Activated CD4-positive, alpha-beta T cell treated with anti-CD3 and anti-CD28 coated beads, Interleukin-2, Interleukin-6, amounts not matched to agents 100 ng/mL and 50 ng/mL, durations not matched to agents 16 hours and 8 hours (primary cell): Measurements from ENCODE around the gene PALB2.

Source experiments
- DNase-seq: peaks from one replicate; pipeline ENCODE4 v3.0.0-alpha.2; 2020

The PALB2 gene

DNA sequence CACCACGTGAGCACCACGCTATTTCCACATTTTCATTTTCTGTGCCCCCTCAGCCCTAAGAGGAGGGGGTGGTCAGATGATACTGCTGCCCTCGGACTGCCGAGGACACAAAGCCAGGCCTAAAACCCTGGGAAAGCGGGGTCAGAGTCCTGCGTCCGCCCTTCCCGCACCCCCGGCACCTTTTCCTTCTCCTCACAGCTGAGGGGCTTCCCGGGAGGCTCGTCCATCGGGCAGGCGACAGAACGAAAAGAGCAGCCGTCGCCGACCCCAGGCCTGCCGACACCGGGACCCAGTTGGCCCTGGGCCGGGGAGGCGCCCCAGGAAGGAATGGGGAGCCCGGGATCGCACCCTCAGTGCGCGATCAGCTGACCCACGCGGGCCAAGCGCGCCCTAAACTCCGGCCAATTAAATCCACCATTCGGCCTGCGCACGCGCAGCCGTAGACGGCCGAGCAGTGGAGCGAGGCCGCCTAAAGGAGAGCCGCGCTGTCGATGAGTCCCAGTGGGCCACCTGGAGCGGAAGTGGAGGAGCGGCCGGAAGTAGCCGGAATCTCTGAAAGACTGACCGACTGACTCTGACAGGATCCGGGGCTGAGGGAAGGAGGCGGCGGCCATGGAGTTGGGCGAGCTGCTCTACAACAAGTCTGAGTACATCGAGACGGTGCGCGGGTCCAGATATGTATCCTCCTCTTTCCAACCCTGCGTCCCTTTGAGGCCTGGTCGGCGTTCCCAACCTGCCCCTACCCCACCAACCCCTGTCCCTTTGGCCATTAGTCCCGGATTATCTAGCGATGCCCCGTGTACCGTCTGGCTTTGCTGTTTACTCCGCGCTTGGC, at the start of gene PALB2, which contains the start of gene DCTN5:
Gene PALB2 (minus strand): TSS at position 380 of the 835 bp plus-strand sequence. CDS start 153 bp downstream, at position 227.
Gene DCTN5 (plus strand): TSS at position 536 of the 835 bp plus-strand sequence. CDS start 77 bp downstream, at position 613.
- peak; percentile 95 for DNase-seq

DNA sequence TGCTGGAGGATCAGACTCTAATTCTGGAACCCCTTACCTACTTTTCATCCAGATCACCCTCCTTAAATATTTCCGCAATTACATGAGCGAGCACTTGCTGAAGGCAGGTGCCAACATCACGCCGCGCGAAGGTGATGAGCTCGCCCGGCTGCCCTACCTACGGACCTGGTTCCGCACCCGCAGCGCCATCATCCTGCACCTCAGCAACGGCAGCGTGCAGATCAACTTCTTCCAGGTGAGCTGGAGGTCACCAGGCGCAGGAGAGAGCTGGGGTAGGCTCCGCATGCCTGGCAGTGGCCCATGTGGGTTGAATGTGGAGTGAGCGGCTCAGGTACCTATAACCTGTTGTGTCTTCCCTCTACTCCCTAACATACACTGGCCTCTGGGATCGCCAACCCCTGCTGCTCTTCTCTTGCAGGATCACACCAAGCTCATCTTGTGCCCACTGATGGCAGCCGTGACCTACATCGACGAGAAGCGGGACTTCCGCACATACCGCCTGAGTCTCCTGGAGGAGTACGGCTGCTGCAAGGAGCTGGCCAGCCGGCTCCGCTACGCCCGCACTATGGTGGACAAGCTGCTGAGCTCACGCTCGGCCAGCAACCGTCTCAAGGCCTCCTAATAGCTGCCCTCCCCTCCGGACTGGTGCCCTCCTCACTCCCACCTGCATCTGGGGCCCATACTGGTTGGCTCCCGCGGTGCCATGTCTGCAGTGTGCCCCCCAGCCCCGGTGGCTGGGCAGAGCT, 48.5 kb upstream of the PALB2 start:
- no peak for DNase-seq

DNA sequence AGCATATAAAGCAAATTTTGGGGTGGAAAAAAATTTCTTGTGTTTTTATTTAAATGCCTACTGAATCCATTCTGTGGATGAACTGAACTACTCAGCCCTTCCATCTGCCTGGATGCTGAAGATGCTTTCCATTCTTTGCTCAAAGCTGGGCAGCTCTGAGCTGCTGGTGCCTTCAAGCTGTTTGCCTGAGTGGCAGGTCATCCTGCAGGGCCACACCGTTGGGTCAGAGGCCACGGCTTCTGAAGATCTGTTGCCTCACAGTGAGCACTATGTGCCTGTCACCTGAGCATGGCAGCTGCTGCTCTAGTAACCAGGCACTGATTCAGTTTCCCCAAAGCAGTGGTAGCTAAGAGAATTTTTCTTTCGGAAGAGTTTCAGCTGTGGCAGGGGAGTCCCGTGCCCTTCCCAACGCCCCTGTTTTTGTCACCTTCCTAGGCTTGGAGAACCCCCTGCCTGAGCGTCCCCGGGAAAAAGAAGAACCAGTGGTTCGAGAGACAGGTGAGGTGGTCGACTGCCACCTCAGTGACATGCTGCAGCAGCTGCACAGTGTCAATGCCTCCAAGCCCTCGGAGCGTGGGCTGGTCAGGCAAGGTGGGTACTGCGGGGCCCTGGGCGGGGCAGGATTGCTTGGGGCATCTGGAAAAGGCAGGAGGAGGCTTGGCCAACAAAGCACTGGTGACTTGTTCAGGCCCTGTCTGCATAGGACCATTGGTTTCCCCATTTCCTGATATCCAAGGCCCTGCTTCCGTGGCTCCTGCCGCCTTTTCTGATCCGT, 46.1 kb upstream of the PALB2 start:
- DNase-seq, result no peak

DNA sequence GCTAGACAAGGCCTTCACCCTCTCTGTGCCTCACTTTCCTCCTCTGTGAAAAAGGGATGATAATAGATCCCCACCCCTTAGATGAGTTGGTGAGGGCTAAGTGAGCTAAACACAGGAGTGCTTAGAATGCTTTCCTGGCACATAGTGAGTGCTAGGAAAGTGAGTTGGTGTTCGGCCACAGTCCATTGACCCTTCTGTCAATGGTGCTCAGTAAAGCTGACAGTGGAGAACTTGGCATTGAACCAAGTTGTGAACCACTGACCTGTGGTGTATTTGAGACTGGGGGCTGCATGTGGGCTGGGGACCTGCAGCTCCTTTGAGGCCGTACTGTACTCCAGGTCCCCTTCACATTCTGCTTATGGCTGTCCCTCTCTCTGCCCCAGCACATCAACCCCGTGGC, 42.4 kb upstream of the PALB2 start:
- no peak for DNase-seq

DNA sequence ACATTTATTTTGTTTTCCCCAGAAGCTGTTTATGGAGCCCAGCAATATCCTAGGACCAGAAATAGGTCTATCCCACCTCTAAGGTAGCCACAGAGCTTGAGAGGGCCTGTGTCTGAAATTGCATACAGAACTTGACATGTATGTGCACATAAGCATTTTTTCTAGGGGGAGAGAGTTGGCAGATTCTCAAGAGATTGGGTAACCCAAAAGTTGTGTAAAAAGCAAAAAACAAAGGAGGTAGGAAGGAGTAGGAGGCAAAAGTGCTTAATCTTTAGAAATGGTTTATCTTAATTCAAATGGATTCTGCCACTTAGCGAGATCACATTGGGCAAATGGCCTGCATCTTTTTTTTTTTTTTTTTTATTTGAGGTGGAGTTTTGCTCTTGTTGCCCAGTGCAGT, 41.1 kb upstream of the PALB2 start:
- no peak for DNase-seq

DNA sequence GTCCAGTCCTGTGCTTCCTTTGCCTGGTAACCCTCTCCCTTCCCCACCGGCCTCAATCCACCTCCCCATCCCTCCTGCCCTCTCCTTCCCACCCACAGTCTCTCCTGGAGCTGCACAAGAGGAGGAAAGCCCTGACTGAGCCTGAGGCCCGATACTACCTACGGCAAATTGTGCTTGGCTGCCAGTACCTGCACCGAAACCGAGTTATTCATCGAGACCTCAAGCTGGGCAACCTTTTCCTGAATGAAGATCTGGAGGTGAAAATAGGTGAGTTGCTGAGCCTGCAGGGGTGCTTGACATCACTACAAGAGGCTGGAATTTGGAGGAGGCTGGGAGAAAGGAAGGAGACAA, 38.9 kb upstream of the PALB2 start:
- DNase-seq, result no peak

DNA sequence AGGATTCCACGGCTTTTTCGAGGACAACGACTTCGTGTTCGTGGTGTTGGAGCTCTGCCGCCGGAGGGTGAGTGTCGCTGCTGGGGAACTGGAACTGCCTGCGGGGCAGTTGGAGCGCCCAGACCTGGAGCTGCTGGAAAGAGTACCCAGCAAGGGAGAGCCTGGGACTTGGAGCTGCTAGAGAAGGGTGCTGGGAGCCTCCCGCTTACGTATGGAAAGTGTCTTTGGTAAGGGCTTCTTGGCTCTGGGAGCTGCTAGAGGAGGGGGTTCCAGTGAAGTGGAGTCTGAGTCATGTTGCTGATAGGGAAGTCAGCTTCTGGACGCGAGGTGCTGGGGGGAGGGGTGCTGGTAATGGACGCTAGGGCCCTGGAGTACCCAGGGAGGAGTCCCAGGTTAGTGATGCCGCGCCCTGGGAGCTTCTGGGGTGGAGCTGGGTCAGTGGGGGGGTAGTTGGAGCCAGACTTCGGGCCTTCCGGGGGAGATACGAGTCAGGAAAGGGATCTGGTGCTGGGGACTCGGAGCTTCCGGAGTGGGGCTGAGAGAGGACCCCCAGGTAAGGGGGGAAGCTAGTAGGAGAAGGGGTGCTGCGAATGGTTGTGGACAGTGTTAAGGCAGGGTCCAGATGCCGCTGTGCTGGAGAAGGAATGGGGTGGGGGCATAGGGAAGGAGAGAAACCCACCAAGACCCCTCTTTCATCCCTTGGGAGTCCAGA, 38.3 kb upstream of the PALB2 start:
- DNase-seq, result peak; percentile 48

DNA sequence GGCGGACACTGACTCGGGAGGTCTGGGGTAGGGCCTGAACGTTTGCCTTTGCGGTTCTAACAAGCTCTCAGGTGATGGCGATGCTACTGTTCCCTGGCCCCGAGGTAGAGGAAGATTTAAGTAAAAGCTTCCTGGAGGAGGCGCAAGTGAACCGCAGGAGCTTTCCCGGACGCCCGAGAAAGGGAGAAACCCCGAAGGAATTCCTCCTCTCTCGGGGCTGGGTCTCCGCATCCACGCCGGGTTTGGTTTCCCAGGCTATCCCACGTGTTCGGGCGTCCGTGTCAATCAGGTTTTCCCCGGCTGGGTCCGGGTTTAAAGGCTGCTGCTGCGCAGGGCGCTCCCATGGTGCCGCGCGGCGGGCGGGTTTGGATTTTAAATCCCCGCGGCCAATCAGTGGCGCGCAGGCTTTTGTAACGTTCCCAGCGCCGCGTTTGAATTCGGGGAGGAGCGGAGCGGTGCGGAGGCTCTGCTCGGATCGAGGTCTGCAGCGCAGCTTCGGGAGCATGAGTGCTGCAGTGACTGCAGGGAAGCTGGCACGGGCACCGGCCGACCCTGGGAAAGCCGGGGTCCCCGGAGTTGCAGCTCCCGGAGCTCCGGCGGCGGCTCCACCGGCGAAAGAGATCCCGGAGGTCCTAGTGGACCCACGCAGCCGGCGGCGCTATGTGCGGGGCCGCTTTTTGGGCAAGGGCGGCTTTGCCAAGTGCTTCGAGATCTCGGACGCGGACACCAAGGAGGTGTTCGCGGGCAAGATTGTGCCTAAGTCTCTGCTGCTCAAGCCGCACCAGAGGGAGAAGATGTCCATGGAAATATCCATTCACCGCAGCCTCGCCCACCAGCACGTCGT, 37.5 kb upstream of the PALB2 start, which contains the start of gene PLK1:
Gene PLK1 (plus strand): TSS at position 460 of the 844 bp plus-strand sequence. CDS start 44 bp downstream, at position 504.
- DNase-seq, result peak; percentile 93

DNA sequence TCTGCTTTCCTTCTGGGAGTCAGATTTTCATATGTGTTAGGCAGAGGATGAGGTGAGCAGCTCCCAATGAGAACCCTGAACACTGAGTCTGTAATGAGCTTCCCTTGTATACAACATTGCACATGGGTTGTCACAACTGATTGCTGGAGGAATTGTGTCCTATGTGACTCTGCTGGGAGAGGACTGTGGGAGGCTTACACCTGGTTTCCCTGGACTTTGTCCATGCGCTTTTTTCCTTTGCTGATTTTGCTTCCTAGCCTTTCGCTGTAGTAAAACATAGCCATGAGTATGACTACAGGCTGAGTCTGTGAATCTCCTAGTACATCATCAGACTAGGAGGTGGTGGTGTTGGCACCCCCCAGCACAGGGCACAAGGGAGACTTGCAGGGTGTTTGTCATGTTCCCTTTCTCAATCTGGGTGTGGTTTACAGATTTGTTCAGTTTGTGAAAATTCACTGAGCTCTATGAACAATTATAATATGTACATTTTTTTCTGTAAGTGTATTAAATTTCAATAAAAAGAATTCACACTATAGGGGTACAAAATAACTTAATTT, 35.9 kb upstream of the PALB2 start:
- no peak for DNase-seq

DNA sequence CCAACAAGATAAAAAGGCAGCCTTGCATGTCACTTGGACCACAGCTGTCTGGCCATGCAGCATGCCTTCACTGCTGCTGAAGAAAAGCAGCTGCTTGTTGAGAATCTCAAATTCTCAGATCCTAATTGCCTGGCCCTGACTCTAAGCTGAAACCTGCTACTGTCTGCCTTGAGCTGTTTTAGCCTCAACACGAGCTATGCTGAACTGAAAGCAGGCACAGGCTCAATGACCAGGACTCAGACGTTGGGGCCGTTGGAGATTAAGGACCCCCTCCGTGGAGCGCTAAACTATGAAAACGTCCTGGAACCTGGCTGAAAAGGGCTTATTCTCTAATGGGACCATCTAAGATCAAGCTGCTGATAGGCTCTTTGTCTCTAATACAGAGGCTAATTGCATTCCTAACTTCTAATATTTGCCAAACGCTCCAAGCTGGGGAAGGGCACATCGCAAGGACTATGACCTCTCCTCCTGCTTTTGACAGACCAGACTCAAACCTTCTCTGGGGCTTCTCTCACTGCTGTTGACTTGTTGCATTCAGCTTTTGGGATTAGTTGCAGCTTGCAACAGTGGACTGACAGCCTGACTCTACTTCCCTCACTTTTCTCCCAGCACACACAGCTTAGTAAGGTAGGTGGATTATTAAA, 33.0 kb upstream of the PALB2 start:
- no peak for DNase-seq

DNA sequence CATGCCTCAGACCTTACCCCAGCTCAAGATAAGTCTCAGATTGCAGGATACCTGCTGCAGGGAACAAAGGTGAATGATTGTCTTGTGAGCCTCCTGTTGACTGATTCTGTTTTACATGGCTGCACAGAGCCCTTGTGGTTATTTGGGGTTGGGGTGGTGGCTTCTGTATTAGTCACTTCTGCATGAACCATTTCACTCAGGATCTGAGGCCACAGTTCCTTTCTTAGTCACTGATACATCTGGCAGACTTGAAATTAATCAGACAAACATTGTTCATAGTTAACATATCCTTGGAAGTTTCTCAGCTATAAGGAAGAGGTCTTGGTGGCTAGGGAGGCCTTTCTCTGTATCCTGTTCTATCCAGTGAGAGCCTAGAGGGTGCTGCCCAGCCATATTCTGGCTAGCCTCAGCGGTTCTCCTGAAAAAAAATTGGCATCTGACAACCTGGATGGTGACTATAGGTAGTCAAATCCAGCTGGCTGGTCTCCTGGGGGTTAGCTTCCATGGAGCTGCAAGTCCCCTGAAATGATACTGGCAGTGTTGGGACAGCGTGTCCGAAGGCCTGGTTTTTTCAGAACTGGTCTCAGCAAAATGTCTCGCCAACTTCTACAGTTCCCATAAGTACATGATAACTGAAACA, 29.1 kb upstream of the PALB2 start:
- DNase-seq, result peak; percentile 91

DNA sequence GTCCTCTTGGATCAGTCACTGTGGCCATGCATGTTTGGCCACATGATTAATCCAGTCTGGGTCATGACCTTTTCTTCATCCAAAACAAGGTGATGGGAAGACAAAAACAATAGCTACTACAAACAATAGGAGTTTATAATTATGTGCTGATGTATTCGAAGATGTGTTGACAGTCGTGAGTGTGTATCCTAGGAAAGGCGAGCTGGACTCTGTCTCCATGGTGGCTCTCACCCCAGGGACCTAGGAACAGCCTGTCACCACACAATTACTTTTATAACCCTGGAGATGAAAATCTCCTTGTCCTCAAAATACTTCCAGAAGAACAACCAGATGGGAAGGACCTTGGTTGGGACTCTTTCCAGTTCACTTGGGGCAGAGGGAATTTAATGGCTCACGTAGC, 27.8 kb upstream of the PALB2 start:
- DNase-seq, result no peak

DNA sequence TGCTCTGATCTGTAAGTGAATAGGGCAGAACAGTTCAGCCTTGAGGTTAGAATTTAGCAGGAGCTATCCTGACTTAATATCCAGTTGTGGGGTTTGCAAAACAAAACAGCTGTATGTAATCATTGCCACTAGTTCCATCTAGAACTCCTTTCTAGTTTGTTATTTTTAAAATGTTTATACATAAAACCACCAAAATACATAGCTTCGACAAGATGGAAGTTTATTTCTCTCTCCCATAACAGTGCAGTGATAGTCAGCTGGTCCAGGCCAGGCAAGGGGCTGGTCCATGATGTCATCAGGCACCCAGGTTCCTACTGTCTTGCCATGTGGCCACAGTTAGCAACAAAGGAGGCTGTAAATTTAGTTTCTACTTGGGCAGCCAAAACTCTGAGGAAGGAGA, 27.1 kb upstream of the PALB2 start:
- DNase-seq, result no peak

DNA sequence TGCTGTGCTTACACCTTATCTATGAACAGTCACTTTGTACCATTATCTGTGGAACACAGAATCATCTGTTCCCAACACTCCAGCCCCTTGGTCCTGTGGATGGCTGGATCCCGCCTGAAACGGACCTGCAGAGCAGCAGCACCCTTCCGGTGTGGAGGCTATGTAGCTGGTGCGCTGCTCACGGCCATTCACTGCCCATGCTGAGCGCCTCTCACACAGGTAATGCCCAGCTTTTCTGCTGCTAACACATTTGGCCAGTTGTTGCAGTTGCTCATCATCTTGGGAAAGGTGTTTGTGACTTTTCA, 26.2 kb upstream of the PALB2 start:
- no peak for DNase-seq

DNA sequence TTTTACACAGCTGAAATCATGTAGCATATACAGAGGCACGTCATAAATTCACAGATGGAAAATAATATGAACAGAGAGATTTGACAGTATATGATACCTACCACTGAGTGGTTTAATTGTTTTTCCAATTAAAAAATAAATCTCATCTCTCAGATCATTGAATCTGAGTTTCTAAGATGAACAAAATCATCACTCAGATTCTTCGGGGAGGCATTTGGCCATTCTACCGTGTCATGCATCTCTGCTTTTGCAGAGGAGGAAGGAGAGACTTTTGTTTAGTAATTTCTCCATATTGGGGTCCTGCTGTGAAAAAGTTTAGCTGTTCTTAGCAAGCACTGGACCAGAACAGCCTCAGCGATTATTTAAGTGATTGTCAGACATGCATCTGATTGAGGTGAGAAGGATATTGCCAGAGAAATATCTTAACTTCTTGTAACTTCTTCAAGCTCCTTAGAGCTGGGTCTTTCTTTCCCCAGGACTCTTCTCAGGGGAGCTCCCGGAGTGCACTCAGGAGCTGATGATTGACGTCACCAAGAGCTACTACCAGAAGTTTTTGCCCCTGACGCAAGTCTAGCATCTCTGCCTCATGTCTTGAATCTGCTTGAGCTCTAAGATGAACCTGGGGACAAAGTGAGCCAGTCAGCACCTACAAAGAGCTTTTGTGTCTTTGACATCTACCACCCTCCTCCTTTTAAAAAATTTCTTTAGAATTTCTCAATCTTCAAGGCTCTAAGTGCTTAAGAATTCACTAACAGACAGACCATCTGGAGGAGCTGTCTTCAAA, 25.7 kb upstream of the PALB2 start:
- no peak for DNase-seq

DNA sequence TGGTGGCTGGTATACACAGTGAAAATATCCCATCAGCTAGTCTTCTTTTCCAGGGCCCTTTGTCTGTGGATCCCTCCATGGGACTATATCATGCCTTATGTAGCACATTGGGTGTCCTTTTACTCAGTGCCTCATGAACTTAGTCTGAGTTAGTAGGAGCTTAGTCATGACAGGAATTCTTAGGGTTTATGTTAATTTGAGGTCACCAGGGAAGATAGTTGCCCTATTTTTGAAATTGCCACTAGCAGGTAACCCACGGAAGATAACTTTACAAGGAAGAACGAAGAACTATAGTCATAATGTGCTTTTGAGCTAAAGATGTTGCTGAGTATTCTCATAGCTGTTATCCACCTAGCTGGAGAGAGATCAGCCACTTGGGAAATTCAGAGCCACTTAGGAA, 22.8 kb upstream of the PALB2 start:
- peak; percentile 42 for DNase-seq

DNA sequence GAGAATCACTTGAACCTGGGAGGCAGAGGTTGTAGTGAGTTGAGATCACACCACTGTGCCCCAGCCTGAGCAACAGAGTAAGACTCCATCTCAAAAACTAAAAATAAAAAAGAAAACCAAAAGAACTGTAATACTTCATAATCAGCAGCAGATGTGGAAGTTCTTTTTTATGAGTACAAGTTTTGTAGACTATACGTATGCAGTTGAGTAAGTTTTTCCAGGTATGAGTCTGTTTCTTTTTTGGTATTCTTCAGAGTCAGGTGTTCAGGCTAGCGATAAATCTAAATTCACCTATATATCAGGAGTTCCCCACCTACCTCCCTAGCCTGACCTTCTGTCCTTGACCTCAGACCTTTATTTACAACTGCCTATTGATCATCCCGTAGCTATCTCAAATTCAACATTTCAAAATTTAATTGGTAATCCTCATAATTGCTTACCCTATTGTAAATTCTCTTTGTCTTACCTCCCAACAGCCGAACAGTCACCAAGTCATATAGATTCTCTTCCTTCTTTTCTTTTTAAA, 10.9 kb upstream of the PALB2 start:
- no peak for DNase-seq

DNA sequence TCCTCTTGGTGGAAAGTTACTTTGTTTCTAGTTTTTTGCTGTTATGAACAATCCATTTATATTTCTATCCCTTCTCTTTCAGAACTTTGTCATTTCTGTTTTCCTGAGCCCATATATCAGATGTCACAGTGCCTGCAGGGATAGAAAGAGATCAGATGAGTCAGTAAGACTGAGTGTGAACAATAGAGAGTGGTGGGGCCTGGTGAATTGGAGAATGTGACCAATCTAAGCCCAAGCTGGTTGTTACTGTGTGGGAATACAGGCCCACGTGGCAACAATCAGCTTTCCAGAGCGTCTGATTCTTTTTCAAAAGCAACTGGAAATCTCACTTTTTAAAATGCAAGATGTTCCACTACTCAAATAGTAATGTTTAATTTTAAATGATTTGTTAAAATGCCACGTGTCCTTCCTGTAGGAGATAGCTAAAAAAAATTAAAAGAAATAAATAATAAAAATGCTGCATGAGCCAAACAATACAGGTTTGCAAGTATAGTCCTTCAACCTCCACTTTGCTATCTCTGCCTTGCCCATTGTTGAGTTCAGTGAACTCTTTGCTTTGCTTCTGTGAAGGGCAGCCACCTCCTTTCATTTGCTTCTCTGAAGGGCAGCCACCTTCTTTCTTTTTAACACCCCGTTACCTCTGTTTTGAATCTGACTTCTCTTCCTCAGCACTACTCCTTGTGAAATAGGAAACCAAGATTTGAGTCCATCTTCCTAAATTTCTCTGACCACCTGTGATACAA, 9.7 kb upstream of the PALB2 start:
- DNase-seq, result peak; percentile 38
